HepG2 (cell line): ENCODE results near the gene TRPM5. TPM values are rescaled to one million over a fixed set of nuclear protein-coding genes. Genes with fewer than 3 reads are reported as not detected.
A peak's percentile ranks its signal among the peaks of the same experiment; 100 is the strongest.

Experiments used
- AHR ChIP-seq: IDR thresholded peaks from 2 replicates; pipeline ENCODE4 v1.6.1; 2018; ENCODE audit warnings: missing genetic modification reagents, missing compliant biosample characterization
- GTF2F1 ChIP-seq: fragments of 150-350 bp; IDR thresholded peaks from 2 replicates; pipeline ENCODE4 v1.6.1; 2014; ENCODE audit warnings: low read length
- KAT8 ChIP-seq: IDR thresholded peaks from 2 replicates; pipeline ENCODE4 v1.6.1; 2016; ENCODE audit warnings: missing genetic modification reagents, missing compliant biosample characterization
- KMT2B ChIP-seq: IDR thresholded peaks from 2 replicates; pipeline ENCODE4 v1.6.1; 2016; ENCODE audit warnings: missing genetic modification reagents, missing compliant biosample characterization
- MIXL1 ChIP-seq: IDR thresholded peaks from 2 replicates; pipeline ENCODE4 v1.6.1; 2016
- NFRKB ChIP-seq: fragments of 450-650 bp; IDR thresholded peaks from 2 replicates; pipeline ENCODE4 v1.6.1; 2017
- PAF1 ChIP-seq: IDR thresholded peaks from 2 replicates; pipeline ENCODE4 v1.6.1; 2016; ENCODE audit warnings: missing genetic modification reagents, missing compliant biosample characterization
- PBX3 ChIP-seq: sonication (generic); formaldehyde crosslinking; IDR thresholded peaks from 2 replicates; pipeline ENCODE4 v1.8.1; 2023; ENCODE audit warnings: missing genetic modification reagents, inconsistent platforms, borderline replicate concordance
- TAF1 ChIP-seq: sonication (generic); formaldehyde crosslinking; IDR thresholded peaks from 2 replicates; pipeline ENCODE4 v1.4.0; 2020; ENCODE audit warnings: missing genetic modification reagents
- TBP ChIP-seq: sonication (generic); formaldehyde crosslinking; IDR thresholded peaks from 2 replicates; pipeline ENCODE4 v1.5.0; 2020; ENCODE audit warnings: missing genetic modification reagents
- ZBTB40 ChIP-seq, 2 experiments: fragments of 450-650 bp in 1 of 2; sonication (generic) in 1 of 2; formaldehyde crosslinking in 1 of 2; IDR thresholded peaks; 2 replicates each; pipeline versions ENCODE4 v1.6.1 to v1.8.0; 2016 to 2022; ENCODE audit warnings: antibody characterized with exemption in 1 of 2, mild to moderate bottlenecking in 1 of 2, missing genetic modification reagents in 1 of 2
- ZNF142 ChIP-seq: sonication (generic); formaldehyde crosslinking; IDR thresholded peaks from 2 replicates; pipeline ENCODE4 v1.4.0; 2020; ENCODE audit warnings: missing genetic modification reagents
- ZNF547 ChIP-seq: sonication (generic); formaldehyde crosslinking; IDR thresholded peaks from 2 replicates; pipeline ENCODE4 v1.5.1; 2020; ENCODE audit warnings: mild to moderate bottlenecking, missing genetic modification reagents
- ZNF644 ChIP-seq: IDR thresholded peaks from 2 replicates; pipeline ENCODE4 v1.6.1; 2016; ENCODE audit warnings: low read depth
- polyA plus RNA-seq, 8 experiments: library from polyadenylated mRNA; depleted of rRNA in 3 of 8; stranded (reverse) in 7 of 8; unstranded in 1 of 8; fragments of >200 nt; fragmentation: Illumina TruSeq in 4 of 8; extraction: Trizol in 4 of 8; gene quantifications; 2 replicates each; pipeline versions ENCODE4 v1.2.1 to v1.2.3, GENCODE V29; 2011 to 2016; ENCODE audit warnings: low read depth in 4 of 8, missing spikeins in 1 of 8, mixed read lengths in 1 of 8; ENCODE audit not compliant: insufficient read depth in 1 of 8
- total RNA-seq, 5 experiments: library from RNA; depleted of rRNA; stranded (reverse); fragments of >200 nt; fragmentation: Illumina TruSeq; extraction: Trizol; gene quantifications; 2 replicates each; pipeline ENCODE4 v1.2.3, GENCODE V29; 2016; ENCODE audit warnings: low read depth in 1 of 5

TRPM5 gene
- total and polyA plus RNA-seq, 2 of the 13 experiments (the other 11 are each of a cell fraction or from before 2014, with no cell fraction given): 0.12 TPM; not detected in 1

GRCh38 chr11:2409611-2410468 lies 34.5 kb downstream of the TRPM5 start (continued):
- TF ChIP-seq ZBTB40 (IDR thresholded peaks at IDR 0.05): no peak
- TF ChIP-seq ZBTB40 (CRISPR knock-in tag; IDR thresholded peaks at IDR 0.05): peak; percentile 34; the same call in 1 of the 2 replicates
- TF ChIP-seq PAF1 (CRISPR knock-in tag): no peak
- TF ChIP-seq ZNF547 (CRISPR knock-in tag): no peak
- no peak for TF ChIP-seq NFRKB
- no peak for TF ChIP-seq ZNF142 (CRISPR knock-in tag)
- no peak for TF ChIP-seq AHR (CRISPR knock-in tag)
- peak; percentile 47; the same call in 1 of the 2 replicates for TF ChIP-seq KAT8
- no peak for TF ChIP-seq GTF2F1
- TF ChIP-seq TBP (CRISPR knock-in tag): no peak
- no peak for TF ChIP-seq PBX3
- TF ChIP-seq ZNF644 (CRISPR knock-in tag): no peak
- TF ChIP-seq TAF1 (CRISPR knock-in tag): no peak
- TF ChIP-seq KMT2B: no peak
- peak; percentile 63; the same call in 1 of the 2 replicates for TF ChIP-seq MIXL1
